GM19023 (cell line): ENCODE data around the gene SLC37A3.
"Not testable (repeated sequence)": the region's sequence is repeated elsewhere in the genome, so short reads cannot be mapped to it uniquely, and the experiment has no call there.

Experiments used
- ATAC-seq: cut with Tn5 transposase; IDR thresholded peaks from one replicate; pipeline ENCODE4 v1.9.1; 2021; ENCODE audit warnings: mild to moderate bottlenecking, moderate library complexity; ENCODE audit not compliant: unreplicated experiment

SLC37A3 gene

GRCh38 chr7:140397784-140398750 is at the start of gene SLC37A3:
Gene SLC37A3 (minus strand): TSS chr7:140398530. CDS start chr7:140382526, 16,004 bp downstream.
- ATAC-seq, result peak; percentile 99

- no peak for ATAC-seq
These were observed 49.5 kb upstream of the SLC37A3 start for GRCh38 chr7:140447841-140448240.

GRCh38 chr7:140446467-140446866 is 48.1 kb upstream of the SLC37A3 start:
- no peak for ATAC-seq

- no peak for ATAC-seq
These were observed 43.2 kb upstream of the SLC37A3 start for GRCh38 chr7:140441519-140441918.

- no peak for ATAC-seq
These were observed 42.3 kb upstream of the SLC37A3 start for GRCh38 chr7:140440593-140440992.

GRCh38 chr7:140439359-140439758 is 41.0 kb upstream of the SLC37A3 start:
- peak; percentile 90 for ATAC-seq

- no peak for ATAC-seq
These were observed 37.0 kb upstream of the SLC37A3 start for GRCh38 chr7:140435252-140435895.

GRCh38 chr7:140433396-140433795 is 35.1 kb upstream of the SLC37A3 start:
- no peak for ATAC-seq

- no peak for ATAC-seq
These were observed 27.8 kb upstream of the SLC37A3 start for GRCh38 chr7:140426130-140426529.

GRCh38 chr7:140425718-140426117 is 27.4 kb upstream of the SLC37A3 start:
- no peak for ATAC-seq

- ATAC-seq, result no peak
These were observed 25.2 kb upstream of the SLC37A3 start for GRCh38 chr7:140423501-140423900.

GRCh38 chr7:140421521-140421920 is 23.2 kb upstream of the SLC37A3 start:
- ATAC-seq, result no peak

GRCh38 chr7:140418653-140419052 is 20.3 kb upstream of the SLC37A3 start:
- ATAC-seq, result no peak

- not testable (repeated sequence) for ATAC-seq
These were observed 19.8 kb upstream of the SLC37A3 start for GRCh38 chr7:140418156-140418472.

- no peak for ATAC-seq
These were observed 19.3 kb upstream of the SLC37A3 start for GRCh38 chr7:140417456-140418155.

GRCh38 chr7:140416560-140416959 is 18.2 kb upstream of the SLC37A3 start:
- ATAC-seq, result no peak

GRCh38 chr7:140415816-140416215 is 17.5 kb upstream of the SLC37A3 start:
- not testable (repeated sequence) for ATAC-seq

- ATAC-seq, result no peak
These were observed 17.0 kb upstream of the SLC37A3 start for GRCh38 chr7:140415361-140415760.

- no peak for ATAC-seq
These were observed 6.3 kb upstream of the SLC37A3 start for GRCh38 chr7:140404565-140405065.

- peak; percentile 69 for ATAC-seq
These were observed 5.7 kb upstream of the SLC37A3 start, which contains the start of gene RAB19 for GRCh38 chr7:140403878-140404564. Gene RAB19 (plus strand): TSS chr7:140404058. CDS start chr7:140407647, 3,589 bp downstream.
